Measurements from ENCODE around the gene DYNC1I1.

DNA sequence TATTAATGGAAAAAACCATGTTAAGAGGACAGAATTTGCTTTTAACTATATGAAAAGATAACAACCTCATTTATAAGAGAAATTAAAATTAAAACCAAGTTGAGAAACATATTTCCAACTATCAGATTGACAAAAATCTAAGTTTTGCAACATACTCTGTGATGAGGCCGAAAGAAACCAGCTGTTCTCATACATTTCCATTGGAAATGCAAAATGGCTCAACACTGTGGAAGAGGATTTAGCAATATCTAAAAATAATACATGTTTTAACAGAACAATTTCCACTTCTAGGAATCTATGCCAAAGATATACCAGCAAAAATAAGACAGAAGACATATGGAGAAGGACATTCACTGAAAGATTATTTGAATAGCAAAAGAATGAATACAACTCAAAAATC is 268.8 kb downstream of the DYNC1I1 start:
- no peak for TF ChIP-seq TAF1 (IDR thresholded peaks at IDR 0.05; ENCODE audit: borderline replicate concordance, insufficient read depth, low read length)
- TF ChIP-seq POLR2AphosphoS5 (IDR thresholded peaks at IDR 0.05; ENCODE audit: low read depth, low read length) = no peak
- no peak for TF ChIP-seq REST (IDR thresholded peaks at IDR 0.05; ENCODE audit: insufficient read depth in 1 of 2, low read depth in 2 of 2, low read length in 2 of 2)
